Ovary (tissue), 3 donors: Measurements from ENCODE around the gene ZNF518B.

Experiments used
- EP300 ChIP-seq: sonication (generic); formaldehyde crosslinking; IDR thresholded peaks from one replicate; pipeline ENCODE4 v1.6.1; 2017; ENCODE audit warnings: antibody characterized with exemption
- TF ChIP-seq, protein P1 (sequence below), 3 donors: fragments of 450-650 bp in 2 of 3; fragments of 200-600 bp in 1 of 3; IDR thresholded peaks; one replicate each; pipeline versions ENCODE4 v1.5.1 to v1.8.0; 2016 to 2022; ENCODE audit warnings: antibody characterized with exemption in 3 of 3, mild to moderate bottlenecking in 1 of 3
- donor health status: DM: no; HTN: no; CAD: no.

DNA sequence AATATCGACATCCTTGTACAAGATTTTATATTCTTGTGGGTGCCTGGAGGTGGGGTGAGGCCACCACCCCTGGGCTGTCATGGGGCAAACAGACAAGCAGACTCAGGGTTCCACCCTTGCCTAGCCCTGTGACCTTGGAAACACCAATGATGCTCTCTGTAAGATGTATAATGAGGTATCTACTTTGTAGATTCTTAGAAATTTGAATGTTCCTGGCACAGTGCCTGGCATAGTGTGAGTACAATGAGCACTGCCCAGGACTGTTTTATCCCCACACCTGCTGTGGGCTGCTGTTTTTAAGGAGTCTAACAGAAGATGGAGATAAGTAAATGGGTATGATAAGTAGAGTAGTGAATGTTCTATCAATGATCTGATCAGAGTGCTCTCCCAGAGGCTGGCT is 3.1 kb downstream of the ZNF518B start:
- TF ChIP-seq, protein P1, sequence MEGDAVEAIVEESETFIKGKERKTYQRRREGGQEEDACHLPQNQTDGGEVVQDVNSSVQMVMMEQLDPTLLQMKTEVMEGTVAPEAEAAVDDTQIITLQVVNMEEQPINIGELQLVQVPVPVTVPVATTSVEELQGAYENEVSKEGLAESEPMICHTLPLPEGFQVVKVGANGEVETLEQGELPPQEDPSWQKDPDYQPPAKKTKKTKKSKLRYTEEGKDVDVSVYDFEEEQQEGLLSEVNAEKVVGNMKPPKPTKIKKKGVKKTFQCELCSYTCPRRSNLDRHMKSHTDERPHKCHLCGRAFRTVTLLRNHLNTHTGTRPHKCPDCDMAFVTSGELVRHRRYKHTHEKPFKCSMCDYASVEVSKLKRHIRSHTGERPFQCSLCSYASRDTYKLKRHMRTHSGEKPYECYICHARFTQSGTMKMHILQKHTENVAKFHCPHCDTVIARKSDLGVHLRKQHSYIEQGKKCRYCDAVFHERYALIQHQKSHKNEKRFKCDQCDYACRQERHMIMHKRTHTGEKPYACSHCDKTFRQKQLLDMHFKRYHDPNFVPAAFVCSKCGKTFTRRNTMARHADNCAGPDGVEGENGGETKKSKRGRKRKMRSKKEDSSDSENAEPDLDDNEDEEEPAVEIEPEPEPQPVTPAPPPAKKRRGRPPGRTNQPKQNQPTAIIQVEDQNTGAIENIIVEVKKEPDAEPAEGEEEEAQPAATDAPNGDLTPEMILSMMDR (IDR thresholded peaks at IDR 0.05), result no peak
- no peak for TF ChIP-seq EP300
